Sigmoid colon (tissue), 7 donors: ENCODE results near the gene SRRM3. TPM values are rescaled to one million over a fixed set of nuclear protein-coding genes. Genes with fewer than 3 reads are reported as not detected.

Experiments
- DNase-seq: peaks from one replicate; pipeline ENCODE4 v3.0.0-alpha.2; 2019
- H3K27ac ChIP-seq, 4 donors: fragments of 200-600 bp; sonication (generic); one replicate each; pipeline ENCODE4 v1.5.1; 2016 to 2019; ENCODE audit warnings: mild to moderate bottlenecking in 1 of 4
- H3K27me3 ChIP-seq, 3 donors: fragments of 200-600 bp; sonication (generic); one replicate each; pipeline ENCODE4 v1.5.1; 2019; ENCODE audit warnings: mild to moderate bottlenecking in 1 of 3
- H3K36me3 ChIP-seq, 4 donors: fragments of 200-600 bp; sonication (generic); one replicate each; pipeline ENCODE4 v1.5.1; 2016 to 2019
- H3K4me1 ChIP-seq, 4 donors: fragments of 200-600 bp; sonication (generic); one replicate each; pipeline ENCODE4 v1.5.1; 2017 to 2019
- H3K4me3 ChIP-seq, 4 donors: fragments of 200-600 bp; sonication (generic); one replicate each; pipeline ENCODE4 v1.5.1; 2017 to 2019; ENCODE audit warnings: mild to moderate bottlenecking in 2 of 4, moderate library complexity in 1 of 4
- H3K9me3 ChIP-seq, 4 donors: fragments of 200-600 bp in 3 of 4; sonication (generic) in 3 of 4; one replicate each; pipeline versions ENCODE4 v1.5.1 to v1.6.1; 2013 to 2019
- EP300 ChIP-seq, 4 donors: sonication (generic); formaldehyde crosslinking; IDR thresholded peaks; one replicate each; pipeline ENCODE4 v1.6.1; 2017; ENCODE audit warnings: antibody characterized with exemption in 4 of 4
- POLR2A ChIP-seq, 2 donors: fragments of 450-650 bp; IDR thresholded peaks; one replicate each; pipeline ENCODE4 v1.6.1; 2016; ENCODE audit warnings: antibody characterized with exemption in 2 of 2, mild to moderate bottlenecking in 2 of 2, moderate library complexity in 2 of 2
- POLR2AphosphoS5 ChIP-seq, 4 donors: sonication (generic); formaldehyde crosslinking; IDR thresholded peaks; one replicate each; pipeline ENCODE4 v1.6.1; 2017; ENCODE audit warnings: antibody characterized with exemption in 4 of 4
- WGBS, 2 donors: extraction: QIAGEN DNeasy Blood & Tissue Kit; methylation state at CpG; one replicate each; pipeline ENCODE4 v1.1.7; 2013; 5-methylcytosine and 5-hydroxymethylcytosine counted together
- intact Hi-C: fragments of 100-400 bp; cut with DNase I; formaldehyde crosslinking; loops from one replicate; pipeline ENCODE4 v1.15.1; 2023
- polyA plus RNA-seq, 3 donors: library from polyadenylated mRNA; stranded (reverse); fragments of 200-250 nt; gene quantifications; one replicate each; pipeline ENCODE4 v1.2.3, GENCODE V29; 2013
- total RNA-seq, 4 donors: library from RNA; depleted of rRNA; stranded (reverse); fragments of >200 nt; gene quantifications; one replicate each; pipeline ENCODE4 v1.1.0, GENCODE V29; 2016
- TF ChIP-seq, protein P1 (sequence below), 4 experiments: fragments of 450-650 bp in 3 of 4; fragments of 200-600 bp in 1 of 4; IDR thresholded peaks; one replicate each; pipeline ENCODE4 v1.5.1; 2016 to 2019; ENCODE audit warnings: antibody characterized with exemption in 4 of 4, mild to moderate bottlenecking in 3 of 4, moderate library complexity in 2 of 4
- donor health status: healthy with polysubstance abuse.
- donor health status: Bipolar disorder and iron deficiency.
- donor health status: healthy.

Gene SRRM3
- total and polyA plus RNA-seq, 7 donors = 1.4 to 16.1 (median 2.2) TPM

DNA sequence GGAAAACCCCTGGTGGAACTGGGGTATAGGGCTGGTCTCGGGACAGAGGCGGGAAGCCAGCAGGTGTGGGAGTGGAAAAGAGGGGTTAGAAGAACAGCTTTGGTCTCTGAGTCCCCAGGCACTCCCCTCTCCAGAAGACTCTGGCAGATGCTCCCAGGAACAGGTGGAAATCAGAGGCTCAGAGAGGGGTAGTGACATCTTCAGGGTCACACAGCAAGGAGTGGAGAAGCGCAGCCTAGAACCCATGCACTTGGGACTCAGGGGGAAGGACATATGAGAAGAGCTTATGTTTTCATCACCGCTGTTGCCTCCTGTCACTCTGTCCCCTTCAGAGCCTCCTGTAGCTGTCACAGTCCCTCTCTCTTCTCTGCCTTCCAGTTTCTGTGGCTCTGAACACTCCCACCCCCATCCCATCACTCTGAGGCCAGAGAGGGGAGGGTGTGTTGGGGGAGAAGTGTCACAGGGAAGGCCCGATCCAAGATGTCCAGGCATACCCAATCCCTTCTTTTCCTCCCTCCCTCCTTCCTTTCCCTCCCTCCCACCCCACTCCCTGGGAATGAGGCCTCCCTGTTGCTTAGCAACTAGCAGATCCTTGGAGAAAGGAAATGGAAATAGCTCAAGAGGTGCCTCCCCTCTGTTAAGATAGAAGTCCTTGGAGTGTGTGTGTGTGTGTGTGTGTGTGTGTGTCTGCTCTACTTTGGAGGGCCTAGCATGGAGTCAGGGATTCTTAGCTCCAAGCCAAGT lies 32.0 kb downstream of the SRRM3 start:
- no peak overlapping the region for H3K4me3 ChIP-seq
- no peak for DNase-seq
- peaks cover 10 to 89% (median 53%) of the 10 kb centered on the region in 3 donors for H3K27me3 ChIP-seq
- H3K9me3 ChIP-seq = no peaks in the 10 kb centered on the region
- TF ChIP-seq, protein P1, sequence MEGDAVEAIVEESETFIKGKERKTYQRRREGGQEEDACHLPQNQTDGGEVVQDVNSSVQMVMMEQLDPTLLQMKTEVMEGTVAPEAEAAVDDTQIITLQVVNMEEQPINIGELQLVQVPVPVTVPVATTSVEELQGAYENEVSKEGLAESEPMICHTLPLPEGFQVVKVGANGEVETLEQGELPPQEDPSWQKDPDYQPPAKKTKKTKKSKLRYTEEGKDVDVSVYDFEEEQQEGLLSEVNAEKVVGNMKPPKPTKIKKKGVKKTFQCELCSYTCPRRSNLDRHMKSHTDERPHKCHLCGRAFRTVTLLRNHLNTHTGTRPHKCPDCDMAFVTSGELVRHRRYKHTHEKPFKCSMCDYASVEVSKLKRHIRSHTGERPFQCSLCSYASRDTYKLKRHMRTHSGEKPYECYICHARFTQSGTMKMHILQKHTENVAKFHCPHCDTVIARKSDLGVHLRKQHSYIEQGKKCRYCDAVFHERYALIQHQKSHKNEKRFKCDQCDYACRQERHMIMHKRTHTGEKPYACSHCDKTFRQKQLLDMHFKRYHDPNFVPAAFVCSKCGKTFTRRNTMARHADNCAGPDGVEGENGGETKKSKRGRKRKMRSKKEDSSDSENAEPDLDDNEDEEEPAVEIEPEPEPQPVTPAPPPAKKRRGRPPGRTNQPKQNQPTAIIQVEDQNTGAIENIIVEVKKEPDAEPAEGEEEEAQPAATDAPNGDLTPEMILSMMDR (IDR thresholded peaks at IDR 0.05) = no peak
- TF ChIP-seq POLR2AphosphoS5 (IDR thresholded peaks at IDR 0.05) (no peak), EP300 (IDR thresholded peaks at IDR 0.05) (no peak), POLR2A (IDR thresholded peaks at IDR 0.05) (no peak)
- 76 to 78% methylated on average over 5 of the region's 5 CpGs for WGBS, 2 donors
- intact Hi-C loops = no loop called here
- peaks cover 0 to 8% (median 6%) of the 10 kb centered on the region in 4 donors for H3K4me1 ChIP-seq
- H3K36me3 ChIP-seq = no peaks in the 10 kb centered on the region
- H3K27ac ChIP-seq = no peak overlapping the region

DNA sequence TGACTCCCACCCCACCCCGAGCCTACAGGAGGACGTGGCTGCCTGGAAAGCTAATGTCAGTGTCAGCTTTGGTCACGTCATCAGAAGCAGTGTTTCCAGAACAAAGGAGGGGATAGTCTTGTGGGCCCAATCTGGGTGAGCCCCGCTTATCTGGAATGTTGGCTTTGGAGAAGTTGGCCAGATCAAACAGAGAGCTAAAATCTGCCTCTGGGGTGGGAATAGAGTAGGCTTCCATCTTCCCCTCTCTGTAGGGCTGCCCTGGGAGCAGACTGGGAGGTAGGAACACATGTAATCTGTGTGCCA lies 32.5 kb downstream of the SRRM3 start:
- Histone ChIP-seq H3K27me3 (peaks cover 10 to 88% (median 53%) of the 10 kb centered on the region in 3 donors), H3K9me3 (no peaks in the 10 kb centered on the region), H3K36me3 (no peaks in the 10 kb centered on the region), H3K4me3 (no peak overlapping the region), H3K27ac (no peak overlapping the region), H3K4me1 (peaks cover 0 to 8% (median 6%) of the 10 kb centered on the region in 4 donors)
- DNase-seq = no peak
- intact Hi-C loops = no loop called here
- TF ChIP-seq, protein P1 (IDR thresholded peaks at IDR 0.05) = no peak
- TF ChIP-seq EP300 (IDR thresholded peaks at IDR 0.05) = no peak
- no peak for TF ChIP-seq POLR2AphosphoS5 (IDR thresholded peaks at IDR 0.05)
- TF ChIP-seq POLR2A (IDR thresholded peaks at IDR 0.05) = no peak
- 72 to 74% methylated on average over 4 of the region's 4 CpGs for WGBS, 2 donors

GRCh38 chr7:76234931-76235441 lies 33.3 kb downstream of the SRRM3 start:
- H3K4me3 ChIP-seq = peak overlapping the region in 2 of 4 donors; percentile 28 to 31
- H3K4me1 ChIP-seq = peaks cover 0 to 8% (median 6%) of the 10 kb centered on the region in 4 donors
- intact Hi-C loops = no loop called here
- TF ChIP-seq POLR2AphosphoS5 (IDR thresholded peaks at IDR 0.05) (no peak), POLR2A (IDR thresholded peaks at IDR 0.05) (no peak), EP300 (IDR thresholded peaks at IDR 0.05) (no peak)
- TF ChIP-seq, protein P1 (IDR thresholded peaks at IDR 0.05) = no peak
- DNase-seq = peak; percentile 71
- no peaks in the 10 kb centered on the region for H3K36me3 ChIP-seq
- no peaks in the 10 kb centered on the region for H3K9me3 ChIP-seq
- peaks cover 10 to 85% (median 50%) of the 10 kb centered on the region in 3 donors for H3K27me3 ChIP-seq
- WGBS, 2 donors = 4 to 5% methylated on average over 48 of the region's 48 CpGs
- H3K27ac ChIP-seq = no peak overlapping the region

- intact Hi-C loops = no loop called here
- no peaks in the 10 kb centered on the region for H3K9me3 ChIP-seq
- TF ChIP-seq POLR2AphosphoS5 (IDR thresholded peaks at IDR 0.05) = no peak
- TF ChIP-seq EP300 (IDR thresholded peaks at IDR 0.05) = no peak
- TF ChIP-seq, protein P1 (IDR thresholded peaks at IDR 0.05) = no peak
- peaks cover 0 to 8% (median 6%) of the 10 kb centered on the region in 4 donors for H3K4me1 ChIP-seq
- no peak for DNase-seq
- peaks cover 10 to 73% (median 41%) of the 10 kb centered on the region in 3 donors for H3K27me3 ChIP-seq
- no peak overlapping the region for H3K27ac ChIP-seq
- H3K4me3 ChIP-seq = no peak overlapping the region
- WGBS, 2 donors = 67 to 74% methylated on average over 8 of the region's 8 CpGs
- H3K36me3 ChIP-seq = no peaks in the 10 kb centered on the region
Measured at GRCh38 chr7:76236224-76236623, 34.5 kb downstream of the SRRM3 start.
